Measurements from ENCODE around the gene BCL2L1.

The BCL2L1 gene

DNA sequence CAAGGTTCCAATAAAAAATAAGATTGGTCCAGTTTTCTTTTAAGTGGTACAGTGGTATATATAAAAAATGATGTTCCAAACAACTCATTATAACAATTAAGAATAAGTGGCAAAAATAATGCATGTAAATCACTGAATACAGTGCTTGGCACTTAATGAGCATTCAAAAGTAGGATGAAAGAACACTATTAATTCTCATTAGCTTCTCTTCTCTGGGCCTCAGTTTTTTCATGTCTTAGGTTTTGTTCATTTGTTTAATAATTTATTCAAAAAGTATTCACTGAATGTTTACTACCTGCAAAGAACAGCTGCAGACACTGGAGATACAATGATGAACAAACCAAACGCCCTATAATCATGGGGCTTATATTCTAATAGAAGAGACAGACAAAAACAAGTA lies 21.1 kb downstream of the BCL2L1 start:
- TF ChIP-seq, protein P1, sequence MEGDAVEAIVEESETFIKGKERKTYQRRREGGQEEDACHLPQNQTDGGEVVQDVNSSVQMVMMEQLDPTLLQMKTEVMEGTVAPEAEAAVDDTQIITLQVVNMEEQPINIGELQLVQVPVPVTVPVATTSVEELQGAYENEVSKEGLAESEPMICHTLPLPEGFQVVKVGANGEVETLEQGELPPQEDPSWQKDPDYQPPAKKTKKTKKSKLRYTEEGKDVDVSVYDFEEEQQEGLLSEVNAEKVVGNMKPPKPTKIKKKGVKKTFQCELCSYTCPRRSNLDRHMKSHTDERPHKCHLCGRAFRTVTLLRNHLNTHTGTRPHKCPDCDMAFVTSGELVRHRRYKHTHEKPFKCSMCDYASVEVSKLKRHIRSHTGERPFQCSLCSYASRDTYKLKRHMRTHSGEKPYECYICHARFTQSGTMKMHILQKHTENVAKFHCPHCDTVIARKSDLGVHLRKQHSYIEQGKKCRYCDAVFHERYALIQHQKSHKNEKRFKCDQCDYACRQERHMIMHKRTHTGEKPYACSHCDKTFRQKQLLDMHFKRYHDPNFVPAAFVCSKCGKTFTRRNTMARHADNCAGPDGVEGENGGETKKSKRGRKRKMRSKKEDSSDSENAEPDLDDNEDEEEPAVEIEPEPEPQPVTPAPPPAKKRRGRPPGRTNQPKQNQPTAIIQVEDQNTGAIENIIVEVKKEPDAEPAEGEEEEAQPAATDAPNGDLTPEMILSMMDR (conservative IDR thresholded peaks at IDR 0.05; ENCODE audit: low read depth, low read length), result no peak
- no peak for DNase-seq (ENCODE audit: low read depth)
- H3K4me3 ChIP-seq (ENCODE audit: low read length), result no peak overlapping the region

DNA sequence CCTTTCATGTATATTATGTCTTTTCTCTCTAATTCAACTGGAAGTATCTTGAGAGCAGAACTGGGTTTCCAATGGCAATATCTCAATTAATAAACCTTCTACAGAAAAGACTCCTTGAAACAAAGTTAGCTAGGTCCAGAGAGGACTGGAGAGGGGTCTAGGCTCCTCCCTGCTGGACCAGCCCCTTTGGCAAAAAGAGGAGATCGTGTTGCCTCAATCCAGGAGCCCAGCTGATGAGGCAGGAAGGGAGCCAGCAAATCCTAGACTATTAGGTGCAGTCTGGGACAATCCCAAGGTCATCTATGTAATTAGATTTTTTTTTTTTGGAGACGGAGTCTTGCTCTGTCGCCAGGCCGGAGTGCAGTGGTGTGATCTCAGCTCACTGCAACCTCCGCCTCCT lies 21.9 kb downstream of the BCL2L1 start:
- DNase-seq (ENCODE audit: low read depth), result no peak
- TF ChIP-seq, protein P1 (conservative IDR thresholded peaks at IDR 0.05; ENCODE audit: low read depth, low read length), result no peak
- no peak overlapping the region for H3K4me3 ChIP-seq (ENCODE audit: low read length)

DNA sequence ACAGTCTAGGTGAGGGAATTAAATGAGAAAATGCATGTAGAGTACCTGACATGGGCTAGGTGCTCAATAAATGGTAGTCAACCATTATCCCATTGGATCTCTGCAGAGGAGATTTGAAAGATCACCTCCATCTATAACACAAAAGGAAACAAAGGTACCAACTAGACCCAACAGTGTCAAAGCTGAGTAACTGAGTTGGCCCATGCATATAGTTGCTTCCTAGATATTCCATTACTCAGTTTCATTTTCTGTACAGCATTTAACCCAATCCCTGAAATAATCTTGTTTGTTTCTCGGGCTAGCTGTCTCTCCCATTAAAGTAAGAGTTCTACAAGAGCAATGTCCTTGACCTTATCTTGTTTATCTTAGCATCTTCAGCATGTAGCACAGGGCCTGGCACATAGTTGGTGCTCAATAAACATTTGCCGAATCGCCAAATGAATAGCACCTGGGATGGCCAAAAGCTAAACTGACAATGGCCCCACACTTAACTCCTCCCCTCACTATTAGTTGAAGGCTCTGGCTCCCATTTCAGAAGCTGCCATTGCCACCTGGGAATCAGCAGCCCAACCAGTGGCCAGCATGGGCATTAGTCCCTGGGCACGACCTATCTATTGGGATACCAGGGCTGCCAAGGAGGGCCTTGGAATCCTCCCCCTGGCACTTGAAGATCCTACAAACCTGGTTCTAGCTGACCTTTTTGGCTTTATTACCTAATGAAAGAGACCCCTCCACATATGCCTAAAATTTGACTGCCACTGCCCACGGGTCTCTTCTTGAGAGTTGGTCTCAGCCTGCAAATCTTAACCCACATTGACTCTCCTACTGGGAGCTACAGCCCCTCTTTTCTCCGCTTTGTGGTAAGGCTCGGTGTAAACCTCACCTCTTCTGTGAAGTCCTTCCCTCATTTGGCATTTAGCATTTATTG lies 22.6 kb downstream of the BCL2L1 start:
- no peak overlapping the region for H3K4me3 ChIP-seq (ENCODE audit: low read length)
- TF ChIP-seq, protein P1 (conservative IDR thresholded peaks at IDR 0.05; ENCODE audit: low read depth, low read length), result no peak
- no peak for DNase-seq (ENCODE audit: low read depth)

- peak; percentile 97 for DNase-seq (ENCODE audit: low read depth)
- TF ChIP-seq, protein P1 (conservative IDR thresholded peaks at IDR 0.05; ENCODE audit: low read depth, low read length), result no peak
- H3K4me3 ChIP-seq (ENCODE audit: low read length), result no peak overlapping the region
Measured at GRCh38 chr20:31698803-31699718, 23.6 kb downstream of the BCL2L1 start.

DNA sequence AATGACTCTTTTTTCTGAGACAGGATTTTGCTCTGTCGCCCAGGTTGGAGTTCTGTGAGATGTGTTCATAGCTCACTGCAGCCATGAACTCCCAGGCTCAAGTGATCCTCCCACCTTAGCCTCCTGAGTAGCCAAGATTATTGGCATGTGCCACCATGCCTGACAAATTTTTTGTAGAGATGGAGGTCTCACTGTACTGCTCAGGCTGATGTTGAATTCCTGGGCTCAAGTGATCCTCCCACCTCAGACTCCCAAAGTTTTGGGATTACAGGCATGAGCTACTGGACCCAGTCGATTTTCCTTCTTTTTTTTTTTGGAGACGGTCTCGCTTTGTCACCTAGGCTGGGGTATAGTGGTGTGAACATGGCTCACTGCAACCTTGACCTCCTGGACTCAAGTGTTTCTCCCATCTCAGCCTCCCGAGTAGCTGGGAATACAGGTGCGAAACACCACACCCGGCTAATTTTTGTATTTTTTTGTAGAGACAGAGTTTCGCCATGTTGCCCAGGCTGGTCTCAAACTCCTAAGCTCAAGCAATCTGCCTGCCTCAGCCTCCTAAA lies 24.3 kb downstream of the BCL2L1 start:
- TF ChIP-seq, protein P1 (conservative IDR thresholded peaks at IDR 0.05; ENCODE audit: low read depth, low read length), result no peak
- no peak overlapping the region for H3K4me3 ChIP-seq (ENCODE audit: low read length)
- no peak for DNase-seq (ENCODE audit: low read depth)

- H3K4me3 ChIP-seq (ENCODE audit: low read length), result no peak overlapping the region
- no peak for DNase-seq (ENCODE audit: low read depth)
- TF ChIP-seq, protein P1 (conservative IDR thresholded peaks at IDR 0.05; ENCODE audit: low read depth, low read length), result no peak
Measured at GRCh38 chr20:31695849-31696804, 26.5 kb downstream of the BCL2L1 start.

Measured in retinal pigment epithelial cell (primary cell).